Mucosa of descending colon (tissue), 3 donors: ENCODE results near the gene ZNF496. TPM values are rescaled to one million over a fixed set of nuclear protein-coding genes. Genes with fewer than 3 reads are reported as not detected.
"Not testable (repeated sequence)": the region's sequence is repeated elsewhere in the genome, so short reads cannot be mapped to it uniquely, and the experiment has no call there.

Experiments used
- ATAC-seq: fragments of 200-7000 bp; cut with Tn5 transposase; one replicate; pipeline ENCODE4 v1.9.1; 2020; ENCODE audit warnings: mild to moderate bottlenecking, moderate library complexity
- DNase-seq, 3 donors: peaks; one replicate each; pipeline ENCODE4 v3.0.0-alpha.2; 2020
- H3K36me3 ChIP-seq: fragments of 200-600 bp; one replicate; pipeline ENCODE4 v1.8.0; 2021; ENCODE audit warnings: low read depth, mild to moderate bottlenecking
- H3K4me1 ChIP-seq: fragments of 200-600 bp; one replicate; pipeline ENCODE4 v1.8.0; 2021; ENCODE audit warnings: low read depth, mild to moderate bottlenecking
- H3K4me3 ChIP-seq: fragments of 200-600 bp; one replicate; pipeline ENCODE4 v1.8.0; 2021; ENCODE audit warnings: mild to moderate bottlenecking
- H3K9me3 ChIP-seq: fragments of 200-600 bp; one replicate; pipeline ENCODE4 v1.8.0; 2021; ENCODE audit warnings: mild to moderate bottlenecking
- intact Hi-C, 2 donors: fragments of 100-400 bp; cut with DNase I in 1 of 2; cut with micrococcal nuclease in 1 of 2; formaldehyde crosslinking; loops; one replicate each; pipeline versions ENCODE4 v1.11.0 to v1.11.1; 2022; cut with DNase I, micrococcal nuclease
- total RNA-seq, 3 donors: library from RNA; stranded (reverse); fragmentation: NEBNext Ultra II Directional in 2 of 3; extraction: Animal tissue kit (Norgen Biotek cat#: 25700) in 2 of 3; gene quantifications; one replicate each; pipeline versions ENCODE4 v1.2.1 to v1.2.4, GENCODE V29; 2021 to 2023
- TF ChIP-seq, protein P1 (sequence below): fragments of 200-600 bp; IDR thresholded peaks from one replicate; pipeline ENCODE4 v1.8.0; 2022; ENCODE audit warnings: antibody characterized with exemption, mild to moderate bottlenecking
- donor health status: DM: no; HTN: no; CAD: no; lungs with moderate emphysema.
- donor health status: DM: no; HTN: no; CAD: no.
- donor health status: DM: no; HTN: yes; CAD: no.

Gene ZNF496
- total RNA-seq, 3 donors from 2014 or later, result 13.3 to 26.5 (median 18.0) TPM

DNA sequence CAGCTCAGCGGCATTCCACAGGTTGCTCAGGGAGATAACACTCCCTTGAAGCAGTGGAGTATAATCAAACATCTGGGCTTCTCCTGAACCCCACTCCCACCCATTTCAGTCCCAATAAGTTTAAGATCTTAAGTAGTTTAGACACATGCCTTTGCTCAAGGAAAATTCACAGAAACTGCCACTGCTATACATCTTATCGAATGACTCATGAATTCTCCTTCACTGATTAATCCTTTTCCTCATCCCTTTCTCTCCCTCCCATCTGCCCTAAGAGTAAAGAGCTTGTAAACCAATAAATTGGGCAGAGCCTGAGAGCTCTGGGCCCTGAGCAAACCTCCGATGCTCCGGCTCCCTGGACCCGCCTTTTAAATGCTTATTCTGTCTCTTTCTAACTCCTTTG is 65.6 kb downstream of the ZNF496 start:
- no peak overlapping the region for H3K4me3 ChIP-seq
- peaks cover 6% of the 10 kb centered on the region for H3K9me3 ChIP-seq
- ATAC-seq (no peak), DNase-seq (no peak)
- no peaks in the 10 kb centered on the region for H3K4me1 ChIP-seq
- TF ChIP-seq, protein P1, sequence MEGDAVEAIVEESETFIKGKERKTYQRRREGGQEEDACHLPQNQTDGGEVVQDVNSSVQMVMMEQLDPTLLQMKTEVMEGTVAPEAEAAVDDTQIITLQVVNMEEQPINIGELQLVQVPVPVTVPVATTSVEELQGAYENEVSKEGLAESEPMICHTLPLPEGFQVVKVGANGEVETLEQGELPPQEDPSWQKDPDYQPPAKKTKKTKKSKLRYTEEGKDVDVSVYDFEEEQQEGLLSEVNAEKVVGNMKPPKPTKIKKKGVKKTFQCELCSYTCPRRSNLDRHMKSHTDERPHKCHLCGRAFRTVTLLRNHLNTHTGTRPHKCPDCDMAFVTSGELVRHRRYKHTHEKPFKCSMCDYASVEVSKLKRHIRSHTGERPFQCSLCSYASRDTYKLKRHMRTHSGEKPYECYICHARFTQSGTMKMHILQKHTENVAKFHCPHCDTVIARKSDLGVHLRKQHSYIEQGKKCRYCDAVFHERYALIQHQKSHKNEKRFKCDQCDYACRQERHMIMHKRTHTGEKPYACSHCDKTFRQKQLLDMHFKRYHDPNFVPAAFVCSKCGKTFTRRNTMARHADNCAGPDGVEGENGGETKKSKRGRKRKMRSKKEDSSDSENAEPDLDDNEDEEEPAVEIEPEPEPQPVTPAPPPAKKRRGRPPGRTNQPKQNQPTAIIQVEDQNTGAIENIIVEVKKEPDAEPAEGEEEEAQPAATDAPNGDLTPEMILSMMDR, result no peak
- H3K36me3 ChIP-seq, result no peaks in the 10 kb centered on the region
- intact Hi-C loops, result no loop called here

DNA sequence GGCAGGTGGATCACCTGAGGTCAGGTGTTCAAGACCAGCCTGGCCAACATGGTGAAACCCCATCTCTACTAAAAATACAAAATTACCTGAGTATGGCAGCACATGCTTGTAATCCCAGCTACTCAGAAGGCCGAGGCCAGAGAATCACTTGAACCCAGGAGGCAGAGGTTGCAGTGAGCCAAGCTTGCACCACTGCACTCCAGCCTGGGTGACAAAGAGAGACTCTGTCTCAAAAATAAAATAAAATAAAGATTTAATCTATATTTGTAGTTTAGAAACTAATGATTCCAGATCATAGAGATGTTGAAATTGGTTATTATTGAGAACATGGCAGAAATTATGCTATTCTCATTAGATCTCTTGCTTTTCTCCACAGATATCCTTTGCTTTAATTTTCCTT is 75.9 kb downstream of the ZNF496 start, which contains the start of gene VN1R5:
VN1R5 (plus strand) TSS at position 301 of the 400 bp plus-strand sequence.
- H3K4me3 ChIP-seq, intact Hi-C loops, H3K36me3 ChIP-seq, H3K9me3 ChIP-seq, DNase-seq, H3K4me1 ChIP-seq, ATAC-seq: not testable (repeated sequence)

DNA sequence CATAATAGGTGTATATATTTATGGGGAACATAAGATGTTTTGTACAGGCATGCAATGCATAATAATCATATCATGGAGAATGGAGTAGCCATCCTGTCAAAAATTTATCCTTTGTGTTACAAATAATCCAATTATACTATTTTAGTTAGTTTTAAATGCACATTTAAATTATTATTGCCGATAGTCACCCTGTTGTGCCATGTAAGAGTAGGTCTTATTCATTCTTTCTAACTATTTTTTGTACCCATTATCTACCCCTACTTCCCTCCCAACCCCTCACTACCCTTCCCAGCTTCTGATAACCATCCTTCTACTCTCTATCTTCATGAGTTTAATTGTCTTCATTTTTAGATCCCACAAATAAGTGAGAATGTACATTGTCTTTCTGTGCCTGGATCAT is 84.1 kb downstream of the ZNF496 start:
- no peaks in the 10 kb centered on the region for H3K36me3 ChIP-seq
- ATAC-seq (no peak), DNase-seq (no peak)
- H3K4me3 ChIP-seq, result no peak overlapping the region
- TF ChIP-seq, protein P1, result no peak
- intact Hi-C loops, result no loop called here
- no peaks in the 10 kb centered on the region for H3K4me1 ChIP-seq
- H3K9me3 ChIP-seq, result no peaks in the 10 kb centered on the region

Other genes with a start within 250 kb of the ZNF496 start
- gene ZNF669, start 227.5 kb downstream of the ZNF496 start, total RNA-seq, result 1 to 10 TPM; 6.1 to 7.0 (median 6.3) TPM
- gene ZNF124, start 159.8 kb downstream of the ZNF496 start, total RNA-seq, result 10 to 100 TPM; 41.8 to 78.5 (median 61.3) TPM
- not detected for gene VN1R5, start 75.8 kb downstream of the ZNF496 start, total RNA-seq
- 1 to 10 TPM in 1 of 3 donors, under 1 TPM in 2; 0.55 to 1.5 (median 0.89) TPM for gene NLRP3, start 84.3 kb upstream of the ZNF496 start, total RNA-seq
- not detected for gene OR2B11, start 126.2 kb upstream of the ZNF496 start, total RNA-seq
- gene OR2C3, start 204.6 kb upstream of the ZNF496 start, total RNA-seq, result not detected
- gene GCSAML, start 217.3 kb upstream of the ZNF496 start, total RNA-seq, result 1 to 10 TPM in 1 of 3 donors, under 1 TPM in 2; 0.32 to 1.3 (median 0.89) TPM